ENCODE results near the gene FBXL15.

FBXL15 gene

DNA sequence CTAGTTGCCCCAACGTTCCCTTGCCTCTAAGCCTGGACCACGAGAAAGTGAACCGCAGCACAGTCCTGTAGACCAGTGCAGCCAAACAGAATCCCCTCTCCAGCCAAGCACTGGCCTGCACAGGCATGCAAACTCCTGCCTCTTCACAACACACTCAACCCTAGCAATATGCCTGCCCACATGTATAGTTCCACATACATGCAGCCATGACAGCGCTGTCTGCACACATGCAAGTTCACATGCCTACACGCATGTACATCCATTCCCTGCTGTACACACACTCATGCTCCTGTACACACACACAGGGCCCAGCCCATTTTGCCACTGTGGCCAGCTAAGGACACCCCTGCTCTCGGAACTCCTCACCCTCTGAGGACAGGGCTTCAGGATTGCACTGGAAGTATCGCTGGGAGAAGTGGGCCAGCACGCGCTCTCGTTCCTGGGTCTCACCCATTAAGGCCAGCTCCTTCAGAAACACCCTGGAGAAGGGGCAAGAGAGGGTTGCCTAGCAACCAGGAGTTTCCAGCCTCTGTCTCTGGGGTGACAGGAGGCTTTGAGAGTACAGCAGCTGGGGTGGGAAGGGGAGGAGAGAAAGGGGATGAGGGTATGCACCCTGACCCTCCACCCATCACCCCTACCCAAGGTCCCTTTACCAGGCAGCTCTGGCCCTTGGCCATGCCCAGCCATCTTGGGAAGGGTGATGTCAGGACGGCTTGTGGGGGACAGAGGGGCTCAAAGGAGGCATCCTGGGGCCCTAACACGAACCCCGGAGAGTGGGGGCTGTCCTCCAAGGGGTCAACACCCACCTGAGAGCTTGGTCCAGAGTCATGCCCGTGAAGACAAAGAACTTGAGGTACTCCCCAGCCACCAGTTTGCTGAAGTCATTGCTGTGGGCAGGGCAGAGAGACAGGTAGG is 9.0 kb upstream of the FBXL15 start:
- DNase-seq = no peak

GRCh38 chr10:102412293-102412692 is 8.3 kb upstream of the FBXL15 start:
- DNase-seq = no peak

DNA sequence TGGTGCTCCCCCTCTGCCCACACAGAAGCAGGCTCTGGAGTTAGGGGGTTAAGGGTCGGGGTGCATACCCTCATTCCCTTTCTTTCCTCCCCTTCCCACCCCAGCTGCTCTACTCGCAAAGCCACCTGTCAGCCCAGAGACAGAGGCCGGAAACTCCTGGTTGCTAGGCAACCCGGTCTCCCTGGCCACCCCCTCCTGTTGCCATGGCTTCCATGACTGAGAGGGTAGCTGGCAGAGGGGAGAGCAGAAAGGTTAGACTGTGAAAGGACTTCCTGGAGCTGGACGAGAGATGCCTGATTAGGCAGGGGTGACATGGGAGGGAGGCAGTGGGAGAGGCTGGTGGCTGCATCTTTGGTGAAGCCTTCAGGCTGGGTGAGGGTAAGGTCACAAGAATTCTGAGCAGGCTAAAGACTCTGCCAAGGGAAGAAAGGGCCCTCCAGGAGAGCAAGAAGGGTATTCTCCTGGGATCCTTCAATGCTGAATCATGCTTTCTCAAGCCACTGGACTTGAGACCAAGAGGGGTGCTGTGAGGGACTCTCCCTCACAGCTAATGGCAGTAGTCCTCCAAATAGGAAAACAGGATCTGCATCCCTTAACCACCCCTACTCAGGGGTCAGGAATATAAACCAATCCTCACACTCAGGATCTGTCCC is 7.5 kb upstream of the FBXL15 start:
- DNase-seq = no peak

DNA sequence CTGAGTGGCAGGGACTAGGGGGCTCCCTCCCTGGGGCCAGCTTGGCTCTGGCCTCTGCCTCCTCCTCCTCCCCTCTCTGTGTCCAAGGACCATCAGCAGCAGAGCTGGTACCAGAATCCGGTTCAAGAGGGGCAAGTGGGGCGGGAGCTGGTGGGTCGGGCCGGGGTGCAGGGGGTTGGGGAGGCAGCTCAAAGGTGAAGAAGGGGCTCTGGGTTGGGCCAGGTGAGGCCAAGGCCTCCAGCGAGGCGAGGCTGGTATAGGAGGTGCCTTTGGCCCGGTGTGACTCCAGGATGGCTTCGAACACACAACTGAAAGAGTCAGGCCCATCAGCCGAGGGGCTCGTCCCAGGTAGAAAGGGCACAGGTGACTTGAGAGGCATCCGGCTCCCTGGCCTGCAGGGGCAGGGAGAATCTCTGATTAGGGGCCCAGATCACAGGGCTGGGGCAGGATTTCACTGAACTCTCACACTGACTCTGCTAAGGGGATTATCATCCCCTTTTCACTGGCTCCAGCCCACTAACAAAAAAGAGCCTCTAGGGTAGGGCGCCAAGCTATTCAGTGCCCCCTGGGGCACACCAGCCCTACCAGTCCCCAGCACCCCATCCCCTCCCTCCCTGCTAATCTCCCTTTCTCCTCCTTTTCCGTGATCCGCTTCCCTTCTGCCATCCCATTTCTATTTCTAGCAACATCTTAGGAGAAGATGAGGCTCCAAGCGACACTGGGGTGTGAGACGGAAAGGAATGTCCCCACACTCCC is 6.7 kb upstream of the FBXL15 start:
- DNase-seq = no peak

DNA sequence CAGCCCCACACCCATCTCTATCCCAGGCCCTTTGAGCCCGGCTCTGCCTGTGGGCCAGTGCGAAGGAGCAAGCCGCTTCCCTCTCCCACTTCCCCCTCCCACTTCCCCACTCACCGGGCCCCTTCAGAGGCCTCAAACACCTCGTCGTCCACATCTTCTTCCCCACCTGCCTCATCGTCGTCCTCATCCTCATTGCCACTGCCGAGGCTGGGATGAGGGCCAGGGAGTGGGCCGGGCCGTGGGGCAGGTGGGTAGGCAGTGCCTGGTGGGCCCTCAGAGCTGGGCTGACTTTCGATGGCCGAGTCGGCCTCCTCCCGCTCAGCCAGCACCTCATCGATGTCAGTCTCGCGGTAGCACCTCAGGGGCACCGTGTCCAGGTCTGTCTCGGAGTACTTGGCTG is 5.9 kb upstream of the FBXL15 start:
- no peak for DNase-seq

GRCh38 chr10:102416283-102416682 is 4.4 kb upstream of the FBXL15 start:
- no peak for DNase-seq

GRCh38 chr10:102416695-102417094 is 3.9 kb upstream of the FBXL15 start:
- no peak for DNase-seq

DNA sequence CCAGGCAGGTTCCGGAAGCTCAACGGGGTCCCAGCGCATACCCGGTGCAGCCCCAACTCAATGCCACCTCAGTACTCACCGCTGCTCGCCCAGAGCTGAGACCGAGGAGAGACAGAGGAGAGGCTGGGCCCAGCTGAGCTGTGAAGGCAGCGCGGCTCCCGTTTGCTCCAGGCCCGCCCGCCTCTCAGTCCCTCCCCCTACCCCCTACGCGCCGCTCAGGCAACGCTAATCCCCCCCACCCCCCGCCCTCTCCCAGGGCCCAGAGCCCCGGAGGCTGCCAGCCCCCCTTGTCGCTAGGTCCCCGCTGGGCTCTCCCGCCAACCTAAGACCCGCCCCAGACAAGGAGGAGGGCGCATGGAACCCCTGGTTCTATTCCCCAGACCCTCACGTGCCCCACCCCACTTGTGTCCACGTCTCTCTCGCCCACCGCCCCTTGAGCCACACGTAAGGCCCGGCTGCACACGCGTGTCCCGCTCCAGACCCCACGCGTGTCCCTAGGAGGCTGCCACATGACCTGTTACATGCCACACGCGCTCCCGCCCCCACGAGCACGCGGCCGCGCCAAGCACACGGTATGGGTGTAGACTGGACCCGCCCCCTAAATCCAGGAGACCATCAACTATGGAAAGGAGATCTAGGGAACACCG is 1.9 kb upstream of the FBXL15 start, which contains the start of gene PSD:
Gene PSD, minus strand, starts transcription at position 164 of the 647 bp plus-strand sequence. CDS start 1,747 bp downstream, outside the sequence.
- no peak for DNase-seq

GRCh38 chr10:102419269-102420180 is 1.1 kb upstream of the FBXL15 start:
- peak; percentile 43 to 50 for DNase-seq

GRCh38 chr10:102420181-102420713 is 389 bp upstream of the FBXL15 start:
- DNase-seq = no peak

- no peak for DNase-seq
Observed at GRCh38 chr10:102421507-102421756, 796 bp downstream of the FBXL15 start.

DNA sequence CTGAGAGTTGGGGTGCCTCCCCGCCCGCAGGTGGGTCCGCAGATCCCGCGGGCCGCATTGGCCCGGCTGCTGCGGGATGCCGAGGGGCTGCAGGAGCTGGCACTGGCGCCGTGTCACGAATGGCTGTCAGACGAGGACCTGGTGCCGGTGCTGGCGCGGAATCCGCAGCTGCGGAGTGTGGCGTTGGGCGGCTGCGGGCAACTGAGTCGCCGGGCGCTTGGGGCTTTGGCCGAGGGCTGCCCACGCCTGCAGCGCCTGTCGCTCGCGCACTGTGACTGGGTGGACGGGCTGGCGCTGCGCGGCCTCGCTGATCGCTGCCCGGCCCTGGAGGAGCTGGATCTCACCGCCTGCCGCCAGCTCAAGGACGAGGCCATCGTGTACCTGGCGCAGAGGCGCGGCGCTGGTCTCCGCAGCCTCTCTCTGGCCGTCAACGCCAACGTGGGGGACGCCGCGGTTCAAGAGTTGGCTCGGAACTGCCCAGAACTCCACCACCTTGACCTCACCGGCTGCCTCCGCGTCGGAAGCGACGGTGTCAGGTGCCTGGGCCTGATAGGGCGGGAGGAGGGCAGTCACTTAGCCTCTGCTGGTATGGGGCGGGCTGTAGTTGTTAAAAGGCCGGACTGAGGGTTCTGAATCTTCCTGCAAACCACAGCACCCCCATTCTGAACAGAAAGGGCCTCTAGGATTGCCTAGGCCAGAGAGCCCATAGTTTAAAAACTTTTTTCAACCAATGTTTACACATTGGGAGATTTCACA is 1.3 kb downstream of the FBXL15 start:
- peak in 1 of 2 experiments; percentile 63 for DNase-seq

GRCh38 chr10:102422545-102423129 is 2.0 kb downstream of the FBXL15 start:
- DNase-seq = peak; percentile 68 to 74

DNA sequence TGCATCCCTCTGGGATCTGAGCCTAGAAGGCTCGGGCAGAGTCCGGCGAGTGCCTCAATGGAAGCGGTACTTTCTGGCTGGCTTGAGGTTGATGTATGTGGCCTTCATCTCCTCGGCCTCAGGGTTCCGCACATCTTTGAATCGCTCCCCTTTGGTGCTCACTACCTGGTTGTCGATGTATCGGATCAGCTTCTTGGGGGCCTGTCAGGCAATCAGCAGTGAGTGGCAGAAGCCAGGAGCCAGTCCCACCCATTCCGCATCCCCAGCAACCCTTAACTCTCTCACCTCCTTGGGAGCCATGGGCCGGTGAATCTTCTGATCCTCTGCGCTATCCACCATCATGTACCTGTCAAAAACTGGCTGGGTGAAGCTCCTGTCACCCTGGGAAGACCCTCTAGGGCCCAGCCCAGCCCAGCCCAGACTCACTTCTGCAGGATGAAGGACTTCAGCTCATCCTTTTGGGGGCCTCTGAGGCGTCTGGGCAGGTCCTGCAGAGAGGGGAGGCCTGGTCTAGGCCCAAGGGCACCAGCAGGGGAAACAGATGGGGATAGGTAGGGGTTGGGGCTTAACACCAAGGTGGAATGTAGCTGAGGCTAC is 2.8 kb downstream of the FBXL15 start:
- DNase-seq = no peak

- no peak for DNase-seq
Observed at GRCh38 chr10:102424145-102424544, 3.5 kb downstream of the FBXL15 start.

DNA sequence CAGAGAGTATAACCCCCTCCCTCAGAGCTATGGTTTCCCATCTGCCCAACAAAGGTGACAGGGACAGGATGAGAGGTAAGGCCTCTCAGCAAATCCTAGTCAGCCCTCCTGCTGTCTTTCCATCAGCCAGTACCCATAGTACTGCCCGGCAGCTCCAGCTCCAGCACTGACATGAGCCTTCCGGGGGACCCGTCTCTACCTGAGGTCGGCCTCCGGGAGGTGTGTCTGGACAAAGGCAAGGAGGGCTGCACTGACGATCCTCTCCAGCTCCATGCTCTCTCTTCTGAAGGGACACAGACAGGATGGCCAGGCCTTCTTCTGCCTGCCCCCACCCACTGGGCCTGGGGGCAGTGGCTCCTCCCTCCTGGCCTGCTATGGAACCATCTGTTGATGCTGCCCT is 4.3 kb downstream of the FBXL15 start:
- DNase-seq = no peak

DNA sequence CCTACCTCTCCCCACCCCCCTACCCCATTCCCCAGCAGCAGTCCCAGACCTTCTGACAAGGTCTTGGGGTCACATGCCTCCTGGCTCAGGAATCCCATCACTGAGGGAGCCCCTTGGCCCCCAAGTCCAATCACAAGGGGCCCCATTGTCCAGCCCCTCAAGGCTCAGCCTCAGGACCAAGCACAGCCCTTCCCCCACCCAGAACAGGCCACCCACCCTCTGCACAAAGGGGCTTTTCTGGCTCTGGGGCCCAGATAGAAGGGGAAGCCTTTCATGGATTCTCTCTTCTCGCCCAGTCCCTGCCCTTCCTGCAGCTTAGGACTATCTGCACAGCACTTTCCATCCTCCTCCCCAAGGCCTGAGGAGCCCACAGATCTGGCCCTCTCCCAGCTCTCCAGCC is 4.8 kb downstream of the FBXL15 start:
- no peak for DNase-seq

DNA sequence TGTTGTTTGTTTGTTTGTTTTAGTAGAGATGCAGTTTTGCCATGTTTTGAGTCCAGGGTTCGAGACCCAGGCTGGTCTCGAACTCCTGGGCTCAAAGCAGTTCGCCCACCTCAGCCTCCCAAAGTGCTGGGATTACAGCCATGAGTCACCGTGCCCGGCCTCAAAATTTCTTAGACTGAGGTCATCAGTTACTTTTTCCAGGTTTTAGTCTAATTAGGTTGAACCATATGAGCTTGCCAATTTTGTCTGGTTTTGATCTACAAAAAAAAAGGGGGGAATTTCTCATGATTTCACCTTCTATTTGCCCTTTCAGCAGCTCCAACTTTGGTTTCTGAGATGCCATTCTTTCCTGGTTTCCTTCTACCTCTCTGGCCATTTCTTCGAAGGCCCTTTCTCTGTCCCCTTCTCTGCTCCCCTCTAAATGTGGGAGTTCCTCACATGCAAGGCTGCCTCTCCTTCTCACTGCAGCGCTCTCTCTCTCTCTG is 6.2 kb downstream of the FBXL15 start:
- DNase-seq = no peak

GRCh38 chr10:102429468-102429867 is 8.8 kb downstream of the FBXL15 start:
- DNase-seq = no peak
